ENCODE results near the gene EPHA4.
A peak's percentile ranks its signal among the peaks of the same experiment; 100 is the strongest.

EPHA4 gene

DNA sequence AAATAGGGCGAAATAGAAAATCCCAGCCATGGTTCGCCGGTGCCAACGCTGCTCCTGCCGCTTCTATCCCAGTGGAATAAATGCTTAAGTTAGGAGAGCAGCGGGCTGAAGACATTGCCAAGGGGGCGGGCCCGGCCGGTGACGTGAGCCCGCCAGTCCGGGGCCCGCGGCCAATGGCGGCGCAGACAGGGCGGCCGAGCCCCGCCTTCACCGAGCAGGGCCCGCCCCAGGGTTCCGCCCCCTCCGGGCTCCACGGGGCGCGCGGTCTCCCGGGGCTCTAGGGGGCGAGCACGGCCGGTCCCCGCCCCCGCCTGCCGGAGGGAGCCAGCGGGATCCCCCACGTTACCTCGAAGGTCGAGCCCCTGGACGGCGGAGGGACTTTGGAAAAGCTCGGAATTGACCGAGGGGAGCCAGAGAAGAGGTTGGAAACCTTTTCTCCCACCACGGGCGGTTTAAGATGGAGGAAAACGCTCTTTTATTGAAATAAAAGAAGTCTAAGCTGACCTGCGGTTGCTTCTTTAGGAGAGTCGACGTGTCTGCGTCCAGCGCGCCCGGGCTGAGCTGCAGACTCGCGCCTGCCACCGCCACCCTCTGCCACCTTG, at the start of gene EPHA4:
Gene EPHA4, minus strand, starts transcription at position 86 of the 602 bp plus-strand sequence. Its CDS starts 56 bp downstream, at position 30.
- DNase-seq (ENCODE audit: low read depth in 2 of 2, low spot score in 1 of 2): peak; percentile 51 to 61

DNA sequence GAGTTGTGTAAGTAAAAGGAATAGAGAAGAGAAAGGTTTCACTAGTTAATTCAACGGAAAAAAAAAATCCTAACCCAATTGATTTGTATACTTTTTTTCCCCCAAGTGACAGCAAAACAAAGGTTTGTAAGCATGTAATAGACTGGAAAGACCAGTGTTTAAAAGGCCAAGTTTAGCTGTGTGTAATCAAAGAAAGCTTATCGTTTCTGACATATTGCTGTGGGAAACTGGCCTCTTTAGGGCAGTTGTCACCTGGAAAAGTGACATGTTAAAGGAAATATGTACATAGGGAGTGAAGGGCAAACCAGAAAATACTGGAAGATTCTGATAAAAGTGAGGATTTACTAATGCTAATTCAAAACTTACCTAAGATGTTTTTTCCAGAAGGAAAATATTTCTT, 45.9 kb upstream of the EPHA4 start:
- no peak for DNase-seq (ENCODE audit: low read depth in 2 of 2, low spot score in 1 of 2)

DNA sequence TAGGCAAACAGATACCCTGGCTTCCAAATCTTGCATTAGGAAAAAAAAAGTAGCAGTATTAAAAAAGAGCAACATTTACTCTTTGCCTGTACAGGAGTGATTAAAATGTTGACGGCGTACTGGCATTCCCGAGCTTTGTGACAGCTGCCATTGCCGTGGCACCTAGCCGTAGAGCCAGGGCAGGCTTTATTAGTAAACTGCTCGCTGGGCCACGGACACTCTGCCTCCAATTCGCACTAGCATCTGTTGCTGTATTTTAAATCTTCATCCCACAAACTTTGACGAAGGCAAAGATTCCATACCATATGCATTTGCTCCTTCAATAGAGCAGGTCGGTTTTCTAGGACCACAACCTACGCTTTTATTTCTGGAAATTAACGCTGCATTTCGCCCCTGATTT, 44.5 kb upstream of the EPHA4 start:
- no peak for DNase-seq (ENCODE audit: low read depth in 2 of 2, low spot score in 1 of 2)

DNA sequence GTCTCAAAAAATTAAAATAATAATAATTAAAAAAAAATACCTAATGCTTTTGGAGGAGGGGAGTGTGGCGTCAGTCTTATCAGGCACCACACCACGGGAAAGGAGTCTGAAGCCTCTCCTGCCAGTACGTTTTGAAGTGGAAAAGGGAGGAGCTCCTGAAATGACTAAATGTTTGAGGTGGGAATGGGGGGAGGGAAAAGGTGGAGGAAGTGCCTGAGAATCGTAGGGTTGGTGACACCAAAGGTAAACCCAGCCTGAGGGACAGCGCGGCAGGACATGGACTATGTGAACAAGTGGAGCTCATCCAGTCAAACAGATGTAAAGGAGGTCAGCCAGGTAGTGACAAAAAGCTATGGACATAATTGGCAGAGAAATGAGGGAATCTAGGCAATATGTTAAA, 42.2 kb upstream of the EPHA4 start:
- DNase-seq (ENCODE audit: low read depth in 2 of 2, low spot score in 1 of 2): no peak

DNA sequence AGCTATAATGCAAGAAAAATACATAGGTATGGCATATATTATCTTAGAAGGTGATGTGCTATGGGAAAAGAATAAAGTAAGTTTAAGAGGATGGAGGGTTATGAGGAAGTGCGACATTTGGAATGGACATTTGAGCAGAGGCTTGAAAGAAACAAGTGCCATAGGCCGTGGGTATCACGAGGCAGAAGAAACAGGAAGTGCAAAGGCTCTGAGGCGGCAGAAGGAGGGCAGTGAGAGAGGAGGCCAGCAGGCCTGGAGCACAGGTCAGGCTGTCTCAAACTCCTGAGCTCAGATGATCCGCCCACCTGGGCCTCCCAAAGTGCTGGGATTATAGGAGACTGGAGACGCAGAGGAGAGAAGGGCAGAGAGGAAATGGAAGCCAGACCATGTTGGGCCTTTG, 40.7 kb upstream of the EPHA4 start:
- no peak for DNase-seq (ENCODE audit: low read depth in 2 of 2, low spot score in 1 of 2)

DNA sequence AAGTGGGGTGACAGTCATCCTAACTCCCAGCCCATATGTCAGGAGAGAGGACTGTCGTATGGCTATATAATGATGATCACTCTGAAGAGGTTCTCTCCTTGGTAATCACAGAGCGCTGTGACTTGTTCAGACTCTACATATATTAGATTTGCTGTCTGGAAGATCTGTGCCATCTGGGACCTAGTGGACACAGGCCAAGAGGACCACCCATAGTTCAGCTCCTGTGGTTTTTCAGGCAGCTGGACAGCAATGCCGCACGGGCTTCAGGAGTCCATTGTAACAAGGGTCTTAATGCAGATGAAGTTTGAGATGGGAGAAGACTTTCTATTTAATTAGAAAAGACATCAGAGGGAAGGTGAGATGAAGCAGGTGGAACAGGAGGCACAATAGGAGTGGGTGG, 40.1 kb upstream of the EPHA4 start:
- no peak for DNase-seq (ENCODE audit: low read depth in 2 of 2, low spot score in 1 of 2)

DNA sequence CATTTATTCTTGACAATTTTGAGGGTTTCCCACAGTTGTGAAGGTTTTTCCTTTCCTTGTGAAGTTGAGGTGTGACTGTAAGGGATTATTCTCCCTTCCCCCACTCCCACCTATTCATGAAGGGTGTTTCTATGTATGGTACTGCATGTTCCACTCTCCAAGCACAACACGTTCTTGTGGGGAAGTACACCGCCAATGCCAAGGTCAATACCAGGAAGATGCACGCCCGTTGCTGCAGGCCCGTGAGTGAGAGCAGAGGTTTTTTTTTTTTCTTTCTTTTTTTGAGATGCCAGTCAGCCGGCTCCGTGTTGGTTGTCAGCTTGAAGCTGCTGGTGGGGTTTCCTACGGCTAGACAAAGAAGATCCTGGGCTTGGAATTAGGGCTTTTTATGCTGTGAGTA, 38.6 kb upstream of the EPHA4 start:
- DNase-seq (ENCODE audit: low read depth in 2 of 2, low spot score in 1 of 2): no peak

GRCh38 chr2:221610255-221610654, 38.2 kb upstream of the EPHA4 start:
- no peak for DNase-seq (ENCODE audit: low read depth in 2 of 2, low spot score in 1 of 2)

GRCh38 chr2:221608442-221608841, 36.3 kb upstream of the EPHA4 start:
- DNase-seq (ENCODE audit: low read depth in 2 of 2, low spot score in 1 of 2): no peak

- no peak for DNase-seq (ENCODE audit: low read depth in 2 of 2, low spot score in 1 of 2)
Measured at GRCh38 chr2:221606424-221606823, 34.3 kb upstream of the EPHA4 start.

GRCh38 chr2:221605751-221606240, 33.7 kb upstream of the EPHA4 start:
- DNase-seq (ENCODE audit: low read depth in 2 of 2, low spot score in 1 of 2): no peak

DNA sequence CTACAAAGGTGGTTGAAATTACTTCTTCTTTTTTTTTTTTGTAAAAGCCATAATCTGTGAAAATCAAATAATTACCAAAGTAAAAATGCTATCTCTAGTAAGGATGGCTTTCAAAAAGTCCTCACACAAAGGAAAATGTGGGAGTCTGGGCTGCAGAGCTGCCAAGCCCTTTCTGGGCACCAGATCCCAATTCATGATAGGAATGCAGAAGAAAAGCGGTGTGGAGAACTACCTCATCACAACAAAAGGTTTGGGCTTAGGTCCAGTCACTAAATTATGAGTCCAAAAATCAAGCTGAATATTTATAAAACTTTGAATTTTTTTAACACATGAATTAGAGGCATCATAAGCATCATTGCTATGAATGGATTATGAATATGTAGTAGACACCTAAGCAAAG, 30.8 kb upstream of the EPHA4 start:
- no peak for DNase-seq (ENCODE audit: low read depth in 2 of 2, low spot score in 1 of 2)

- no peak for DNase-seq (ENCODE audit: low read depth in 2 of 2, low spot score in 1 of 2)
Measured at GRCh38 chr2:221601376-221601775, 29.3 kb upstream of the EPHA4 start.

DNA sequence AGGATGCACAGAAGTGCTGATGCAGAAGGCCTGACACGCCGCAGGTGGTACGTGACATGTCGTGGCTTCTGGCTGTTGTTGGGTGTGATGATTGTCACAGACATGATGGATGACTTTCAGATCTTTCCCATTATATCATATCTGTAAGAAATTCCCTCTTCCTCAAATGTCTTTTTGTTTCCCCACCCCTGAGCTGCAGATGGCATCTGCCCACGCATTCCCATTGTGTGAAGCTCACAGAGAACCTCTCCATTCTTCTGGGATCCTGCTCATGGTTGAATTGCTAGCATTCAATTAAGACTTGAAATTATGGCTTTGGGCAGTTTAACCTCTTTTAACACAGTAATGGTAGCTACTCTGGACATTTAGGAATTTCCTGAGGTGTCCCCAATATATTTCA, 28.3 kb upstream of the EPHA4 start:
- no peak for DNase-seq (ENCODE audit: low read depth in 2 of 2, low spot score in 1 of 2)

DNA sequence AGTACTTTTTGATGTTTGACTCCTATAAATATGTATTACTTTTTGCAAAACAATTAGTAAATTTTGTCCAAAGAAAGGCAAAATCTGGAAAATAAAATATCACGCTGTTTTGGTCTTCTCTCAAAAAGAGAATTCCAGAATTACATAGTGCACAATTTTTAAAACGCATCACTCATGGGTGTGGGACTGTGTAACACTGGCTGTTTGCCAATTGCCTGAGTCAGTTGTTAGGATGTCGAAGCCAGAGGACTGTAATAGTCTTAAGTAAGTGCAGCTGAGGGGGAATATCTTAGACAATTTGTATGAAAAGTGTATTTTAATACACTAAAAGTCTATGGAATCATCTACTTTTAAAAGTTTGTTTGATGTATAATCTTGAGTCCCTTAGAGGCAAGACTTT, 24.1 kb upstream of the EPHA4 start:
- DNase-seq (ENCODE audit: low read depth in 2 of 2, low spot score in 1 of 2): no peak

- no peak for DNase-seq (ENCODE audit: low read depth in 2 of 2, low spot score in 1 of 2)
Measured at GRCh38 chr2:221590861-221591365, 18.8 kb upstream of the EPHA4 start.

GRCh38 chr2:221589696-221590095, 17.6 kb upstream of the EPHA4 start:
- no peak for DNase-seq (ENCODE audit: low read depth in 2 of 2, low spot score in 1 of 2)

GRCh38 chr2:221588306-221588985, 16.3 kb upstream of the EPHA4 start:
- no peak for DNase-seq (ENCODE audit: low read depth in 2 of 2, low spot score in 1 of 2)

DNA sequence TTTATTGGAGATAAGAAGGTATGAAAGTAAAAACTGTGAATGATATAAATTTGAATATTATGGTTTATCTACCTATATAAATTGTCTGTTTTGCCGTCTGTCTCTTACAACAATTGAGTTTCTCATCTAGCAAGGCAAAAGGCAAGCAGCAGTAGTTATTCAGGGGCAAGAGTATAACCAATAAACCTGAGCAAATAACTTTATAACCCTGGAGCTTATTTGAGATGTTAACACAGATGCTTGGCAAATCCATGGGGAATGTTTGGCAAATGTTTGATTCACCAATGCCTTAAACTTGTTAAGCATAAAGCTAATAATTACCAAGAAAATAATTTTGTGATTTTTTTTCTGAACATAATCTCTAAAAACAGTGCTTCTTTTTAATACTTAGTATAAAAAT, 9.9 kb upstream of the EPHA4 start:
- DNase-seq (ENCODE audit: low read depth in 2 of 2, low spot score in 1 of 2): no peak

- DNase-seq (ENCODE audit: low read depth in 2 of 2, low spot score in 1 of 2): no peak
Measured at GRCh38 chr2:221574231-221574570, 2.1 kb upstream of the EPHA4 start.

- peak; percentile 53 to 66 for DNase-seq (ENCODE audit: low read depth in 2 of 2, low spot score in 1 of 2)
Measured at GRCh38 chr2:221573430-221574230, 1.5 kb upstream of the EPHA4 start.

- DNase-seq (ENCODE audit: low read depth in 2 of 2, low spot score in 1 of 2): no peak
Measured at GRCh38 chr2:221572821-221573429, 821 bp upstream of the EPHA4 start.

Data from stimulated activated CD8-positive, alpha-beta memory T cell treated with anti-CD3 and anti-CD28 coated beads, Interleukin-4, amount 100 ng/mL, for 4 hours (primary cell).